GM10266 (cell line): Measurements from ENCODE around the gene FOXP1.
"Not testable (repeated sequence)": the region's sequence is repeated elsewhere in the genome, so short reads cannot be mapped to it uniquely, and the experiment has no call there.

Source experiments
- DNase-seq: peaks from one replicate; pipeline ENCODE4 v3.0.0; 2012; ENCODE audit errors: extremely low spot score
- TF ChIP-seq, protein P1 (sequence below): IDR thresholded peaks from 2 replicates; pipeline ENCODE4 v1.5.1; 2012; ENCODE audit warnings: mild to moderate bottlenecking, low read depth; ENCODE audit not compliant: control insufficient read depth, insufficient read depth; ENCODE audit errors: missing control alignments

FOXP1 gene

DNA sequence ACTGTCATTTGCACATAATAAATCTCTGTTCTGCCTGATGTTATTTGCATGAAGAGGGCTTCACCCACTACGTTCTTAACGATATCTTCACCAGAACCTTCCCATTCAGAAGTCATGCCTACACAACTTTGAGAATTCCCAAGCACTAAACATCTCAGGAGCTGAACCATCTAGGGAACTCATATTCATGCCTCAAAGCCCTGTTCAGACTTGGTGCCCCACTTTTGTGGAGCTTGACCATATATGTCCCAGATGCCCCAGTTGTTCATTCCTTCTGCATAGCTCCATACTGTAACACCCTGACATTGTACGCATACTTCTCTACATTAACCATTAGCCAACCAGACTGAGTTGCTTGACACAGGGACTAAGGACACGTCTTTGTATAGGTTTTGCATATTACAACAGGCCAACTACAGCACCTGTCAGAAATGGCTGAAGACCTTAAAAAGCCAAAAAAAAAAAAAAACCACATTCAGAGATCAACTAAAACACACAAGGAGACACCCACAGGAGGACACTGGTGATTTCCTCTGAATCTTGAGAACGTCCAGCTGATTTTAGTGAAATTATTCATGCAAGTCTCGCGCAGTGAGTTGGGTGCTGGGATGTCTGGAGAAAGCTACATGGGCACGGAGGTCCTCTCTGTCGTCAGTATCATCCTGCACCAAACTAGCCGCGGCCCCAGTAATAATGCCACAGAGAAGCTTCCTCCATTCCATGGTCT lies 141.4 kb downstream of the FOXP1 start:
- TF ChIP-seq, protein P1, sequence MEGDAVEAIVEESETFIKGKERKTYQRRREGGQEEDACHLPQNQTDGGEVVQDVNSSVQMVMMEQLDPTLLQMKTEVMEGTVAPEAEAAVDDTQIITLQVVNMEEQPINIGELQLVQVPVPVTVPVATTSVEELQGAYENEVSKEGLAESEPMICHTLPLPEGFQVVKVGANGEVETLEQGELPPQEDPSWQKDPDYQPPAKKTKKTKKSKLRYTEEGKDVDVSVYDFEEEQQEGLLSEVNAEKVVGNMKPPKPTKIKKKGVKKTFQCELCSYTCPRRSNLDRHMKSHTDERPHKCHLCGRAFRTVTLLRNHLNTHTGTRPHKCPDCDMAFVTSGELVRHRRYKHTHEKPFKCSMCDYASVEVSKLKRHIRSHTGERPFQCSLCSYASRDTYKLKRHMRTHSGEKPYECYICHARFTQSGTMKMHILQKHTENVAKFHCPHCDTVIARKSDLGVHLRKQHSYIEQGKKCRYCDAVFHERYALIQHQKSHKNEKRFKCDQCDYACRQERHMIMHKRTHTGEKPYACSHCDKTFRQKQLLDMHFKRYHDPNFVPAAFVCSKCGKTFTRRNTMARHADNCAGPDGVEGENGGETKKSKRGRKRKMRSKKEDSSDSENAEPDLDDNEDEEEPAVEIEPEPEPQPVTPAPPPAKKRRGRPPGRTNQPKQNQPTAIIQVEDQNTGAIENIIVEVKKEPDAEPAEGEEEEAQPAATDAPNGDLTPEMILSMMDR: no peak
- DNase-seq: no peak

DNA sequence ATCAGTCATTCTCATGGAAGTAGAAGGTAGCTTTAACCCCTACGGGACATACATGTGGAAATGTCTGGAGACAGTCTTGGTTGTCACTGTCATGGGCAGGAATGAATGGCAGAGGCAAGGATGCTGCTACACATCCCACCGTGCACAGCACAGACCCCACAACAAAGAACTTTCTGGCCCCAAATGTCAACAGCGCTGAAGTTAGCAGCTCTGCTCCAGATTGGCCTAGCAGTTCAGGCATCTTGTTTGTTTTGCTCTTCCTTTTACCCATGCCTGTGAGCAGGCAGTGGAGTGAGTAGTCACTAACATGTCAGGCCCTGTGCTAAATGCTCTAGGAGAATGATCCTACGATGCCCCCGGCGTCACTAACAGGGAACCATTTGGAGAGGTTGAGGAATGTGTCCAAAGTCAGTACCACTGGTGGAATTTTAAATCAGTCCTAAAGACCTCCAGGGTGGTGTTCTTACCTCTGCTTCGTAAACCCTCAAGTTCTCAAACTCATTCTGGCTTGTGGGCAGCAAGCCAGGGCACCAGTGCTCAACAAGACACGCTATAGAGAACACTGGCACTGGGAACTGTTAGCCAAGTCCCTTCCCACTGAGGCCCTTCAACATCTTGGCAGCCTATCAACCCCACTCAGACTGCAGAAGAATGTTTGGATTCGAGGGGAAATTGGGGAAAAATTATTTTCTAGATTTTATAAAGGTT lies 142.2 kb downstream of the FOXP1 start:
- TF ChIP-seq, protein P1: no peak
- DNase-seq: no peak

DNA sequence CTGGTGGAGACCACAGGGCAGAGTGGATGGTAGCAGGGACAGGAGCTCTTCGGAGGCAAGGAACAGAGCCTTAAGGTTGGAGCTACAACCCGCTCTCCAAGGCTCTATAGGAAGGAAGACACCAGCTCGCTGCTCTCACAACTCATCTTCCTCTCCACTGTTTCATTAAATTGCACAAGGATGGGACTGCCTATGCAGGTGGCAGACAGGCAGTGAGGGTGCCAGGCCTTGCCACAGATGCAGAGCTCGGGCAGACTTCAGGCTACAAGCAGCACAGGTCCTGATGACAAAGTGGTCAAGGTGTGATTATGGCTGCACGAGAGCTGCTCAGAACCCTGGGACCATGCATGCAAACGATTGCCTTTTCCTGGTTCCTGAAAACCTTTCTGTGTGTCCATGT lies 144.6 kb downstream of the FOXP1 start:
- no peak for DNase-seq
- TF ChIP-seq, protein P1: no peak

DNA sequence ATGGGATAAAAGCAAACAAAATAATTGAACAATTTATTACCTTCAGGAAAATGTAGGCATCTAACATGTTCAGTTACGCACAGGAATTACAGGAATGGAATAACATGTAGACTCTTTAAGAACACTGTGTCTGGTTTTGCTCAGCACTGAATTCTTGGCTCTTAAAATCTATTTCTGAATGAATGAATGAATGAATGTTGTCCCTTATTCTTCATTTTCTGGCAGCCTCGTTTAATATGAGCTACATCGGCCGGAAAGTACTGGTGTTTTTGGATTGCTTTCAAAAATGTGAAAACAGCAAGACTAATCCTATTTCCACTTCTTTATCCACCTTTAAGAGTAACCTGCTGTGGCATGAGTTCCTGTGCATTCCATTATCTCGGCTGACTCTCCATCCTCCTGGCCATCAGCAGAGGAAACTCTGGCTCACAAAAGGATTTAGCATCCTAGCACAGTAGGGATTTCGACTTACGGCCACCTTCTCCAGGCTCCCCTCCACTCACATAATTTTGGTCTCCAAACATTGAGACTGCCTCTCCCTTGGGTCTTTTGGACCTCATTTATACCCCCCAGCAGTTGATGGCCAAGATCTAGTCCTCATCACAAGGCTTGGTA lies 145.3 kb downstream of the FOXP1 start:
- TF ChIP-seq, protein P1: no peak
- DNase-seq: no peak

DNA sequence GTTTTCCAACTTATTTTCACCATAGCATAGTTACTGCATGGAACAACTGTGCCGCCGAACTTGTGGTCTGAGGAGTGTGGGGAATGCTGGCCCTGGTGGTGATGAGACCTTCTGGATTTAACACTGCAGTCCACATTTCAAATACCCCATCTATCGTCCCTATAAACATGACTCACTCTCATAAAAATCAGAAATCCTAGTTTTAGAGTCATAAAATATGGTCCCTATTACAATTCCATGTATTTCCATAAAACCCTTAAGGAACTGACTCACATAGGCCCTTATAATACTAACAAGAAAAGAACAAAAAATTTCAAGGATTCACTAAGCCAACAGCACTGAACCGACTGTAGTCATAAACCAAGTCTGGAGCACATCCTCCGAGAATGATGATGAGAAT lies 147.2 kb downstream of the FOXP1 start:
- no peak for DNase-seq
- TF ChIP-seq, protein P1: no peak

DNA sequence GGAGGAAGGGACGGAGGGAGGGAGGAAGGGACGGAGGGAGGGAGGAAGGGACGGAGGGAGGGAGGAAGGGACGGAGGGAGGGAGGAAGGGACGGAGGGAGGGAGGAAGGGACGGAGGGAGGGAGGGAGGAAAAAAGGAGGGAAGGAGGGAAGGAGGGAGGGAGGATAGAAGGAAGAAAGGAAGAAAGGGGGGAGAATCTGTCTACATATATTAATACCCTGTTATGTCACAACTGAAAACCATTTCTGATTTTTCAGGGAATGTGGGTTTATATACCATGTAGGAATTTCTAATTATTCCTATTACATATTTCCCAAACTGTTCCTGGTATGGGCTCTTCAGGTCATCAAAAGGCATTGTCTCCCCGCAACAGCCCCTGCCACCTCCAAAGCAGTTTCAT lies 147.7 kb downstream of the FOXP1 start:
- DNase-seq: not testable (repeated sequence)

DNA sequence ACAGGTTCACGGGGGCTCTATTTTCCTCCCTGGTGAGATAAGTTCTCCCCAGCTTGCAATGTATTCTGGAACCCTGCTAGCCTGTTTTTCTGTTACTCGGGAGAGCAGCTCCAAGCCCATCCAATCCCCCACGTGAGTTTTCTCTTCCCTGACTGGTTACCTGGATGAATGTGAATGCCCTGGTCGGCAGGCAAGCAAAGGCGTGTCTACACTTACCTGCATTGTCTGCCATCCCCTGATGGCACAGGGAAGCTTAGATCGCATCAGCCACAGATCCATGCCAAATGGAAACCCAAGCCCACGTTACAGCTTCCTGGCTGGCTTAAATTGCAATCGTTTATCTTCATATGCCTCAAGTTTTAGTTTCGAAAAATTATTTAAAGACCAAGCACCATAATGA lies 149.9 kb downstream of the FOXP1 start:
- no peak for DNase-seq
- TF ChIP-seq, protein P1: no peak
